HG02973 (cell line): ENCODE measurements around the gene ZNF22.

Experiments used
- ATAC-seq: cut with Tn5 transposase; IDR thresholded peaks from one replicate; pipeline ENCODE4 v1.9.1; 2021; ENCODE audit warnings: moderate library complexity; ENCODE audit not compliant: unreplicated experiment

Gene ZNF22

GRCh38 chr10:44988957-44989585, 11.7 kb upstream of the ZNF22 start:
- ATAC-seq: no peak

- ATAC-seq: no peak
These were observed 11.0 kb upstream of the ZNF22 start for GRCh38 chr10:44989597-44990301.

GRCh38 chr10:44990302-44990655, 10.4 kb upstream of the ZNF22 start:
- ATAC-seq: no peak

GRCh38 chr10:44990965-44991364, 9.8 kb upstream of the ZNF22 start:
- no peak for ATAC-seq

GRCh38 chr10:44991571-44991970, 9.2 kb upstream of the ZNF22 start:
- no peak for ATAC-seq

- no peak for ATAC-seq
These were observed 8.5 kb upstream of the ZNF22 start for GRCh38 chr10:44992070-44992731.

GRCh38 chr10:44992732-44993225, 7.9 kb upstream of the ZNF22 start:
- no peak for ATAC-seq

- no peak for ATAC-seq
These were observed 7.3 kb upstream of the ZNF22 start for GRCh38 chr10:44993226-44993921.

GRCh38 chr10:44993922-44994751, 6.6 kb upstream of the ZNF22 start:
- no peak for ATAC-seq

GRCh38 chr10:44994752-44995530, 5.8 kb upstream of the ZNF22 start:
- no peak for ATAC-seq

- no peak for ATAC-seq
These were observed 5.2 kb upstream of the ZNF22 start for GRCh38 chr10:44995581-44995913.

GRCh38 chr10:44995914-44996669, 4.6 kb upstream of the ZNF22 start:
- ATAC-seq: no peak

- ATAC-seq: no peak
These were observed 3.5 kb upstream of the ZNF22 start for GRCh38 chr10:44997105-44997748.

GRCh38 chr10:44998146-44998631, 2.5 kb upstream of the ZNF22 start:
- ATAC-seq: no peak

- peak; percentile 1 for ATAC-seq
These were observed 478 bp upstream of the ZNF22 start for GRCh38 chr10:45000138-45000751.

- peak; percentile 79 for ATAC-seq
These were observed 842 bp downstream of the ZNF22 start for GRCh38 chr10:45001381-45002148.

GRCh38 chr10:45003432-45004000, 2.8 kb downstream of the ZNF22 start:
- ATAC-seq: no peak
